ENCODE measurements around the gene DLGAP1.
"Not testable (repeated sequence)": the region's sequence is repeated elsewhere in the genome, so short reads cannot be mapped to it uniquely, and the experiment has no call there.

Gene DLGAP1

DNA sequence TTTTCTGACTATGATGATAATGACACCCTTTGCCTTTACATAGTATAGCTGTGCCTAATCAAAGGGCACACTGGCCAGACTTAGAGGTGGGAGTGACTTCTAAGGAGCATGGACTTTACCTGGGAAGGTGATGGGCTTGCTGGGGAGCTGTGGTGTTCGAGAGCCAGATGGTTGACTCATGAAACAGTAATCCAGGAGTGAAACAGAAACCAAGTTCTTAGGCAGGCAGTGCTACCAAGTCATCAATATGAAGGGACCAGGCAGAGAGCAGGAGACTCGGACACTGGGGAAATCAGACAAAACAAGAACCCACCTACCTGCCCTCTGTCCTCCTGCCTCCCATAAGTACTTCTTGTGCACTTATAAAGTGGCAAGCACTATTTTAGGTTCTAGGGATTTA is 430.4 kb downstream of the DLGAP1 start:
- TF ChIP-seq, protein P1, sequence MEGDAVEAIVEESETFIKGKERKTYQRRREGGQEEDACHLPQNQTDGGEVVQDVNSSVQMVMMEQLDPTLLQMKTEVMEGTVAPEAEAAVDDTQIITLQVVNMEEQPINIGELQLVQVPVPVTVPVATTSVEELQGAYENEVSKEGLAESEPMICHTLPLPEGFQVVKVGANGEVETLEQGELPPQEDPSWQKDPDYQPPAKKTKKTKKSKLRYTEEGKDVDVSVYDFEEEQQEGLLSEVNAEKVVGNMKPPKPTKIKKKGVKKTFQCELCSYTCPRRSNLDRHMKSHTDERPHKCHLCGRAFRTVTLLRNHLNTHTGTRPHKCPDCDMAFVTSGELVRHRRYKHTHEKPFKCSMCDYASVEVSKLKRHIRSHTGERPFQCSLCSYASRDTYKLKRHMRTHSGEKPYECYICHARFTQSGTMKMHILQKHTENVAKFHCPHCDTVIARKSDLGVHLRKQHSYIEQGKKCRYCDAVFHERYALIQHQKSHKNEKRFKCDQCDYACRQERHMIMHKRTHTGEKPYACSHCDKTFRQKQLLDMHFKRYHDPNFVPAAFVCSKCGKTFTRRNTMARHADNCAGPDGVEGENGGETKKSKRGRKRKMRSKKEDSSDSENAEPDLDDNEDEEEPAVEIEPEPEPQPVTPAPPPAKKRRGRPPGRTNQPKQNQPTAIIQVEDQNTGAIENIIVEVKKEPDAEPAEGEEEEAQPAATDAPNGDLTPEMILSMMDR (IDR thresholded peaks at IDR 0.05; ENCODE audit: insufficient read depth, low read length, poor library complexity, severe bottlenecking), result no peak
- no peaks in the 10 kb centered on the region for H3K36me3 ChIP-seq (ENCODE audit: control insufficient read depth, insufficient read depth, low read length)
- H3K4me3 ChIP-seq (replicated peaks; ENCODE audit: low read depth, low read length), result no peak overlapping the region
- no peak for DNase-seq (ENCODE audit: extremely low read depth, insufficient read length)
- no peaks in the 10 kb centered on the region for H3K27me3 ChIP-seq (replicated peaks; ENCODE audit: control insufficient read depth, insufficient read depth, low read length)

DNA sequence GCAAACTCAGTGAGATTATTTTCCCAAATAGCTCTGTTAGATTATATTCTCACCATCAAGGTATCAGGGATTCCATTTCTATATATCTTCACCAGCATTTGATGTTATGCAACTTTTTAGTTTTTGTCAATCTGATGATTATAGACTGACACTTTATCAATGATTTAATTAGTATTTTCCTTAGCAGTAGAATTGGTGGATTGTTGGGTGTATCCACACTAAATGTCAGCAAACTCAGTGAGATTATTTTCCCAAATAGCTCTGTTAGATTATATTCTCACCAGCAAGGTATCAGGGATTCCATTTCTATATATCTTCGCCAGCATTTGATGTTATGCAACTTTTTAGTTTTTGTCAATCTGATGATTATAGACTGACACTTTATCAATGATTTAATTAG is 432.4 kb downstream of the DLGAP1 start:
- H3K27me3 ChIP-seq (replicated peaks; ENCODE audit: control insufficient read depth, insufficient read depth, low read length); DNase-seq (ENCODE audit: extremely low read depth, insufficient read length); H3K36me3 ChIP-seq (ENCODE audit: control insufficient read depth, insufficient read depth, low read length); H3K4me3 ChIP-seq (replicated peaks; ENCODE audit: low read depth, low read length): not testable (repeated sequence)

DNA sequence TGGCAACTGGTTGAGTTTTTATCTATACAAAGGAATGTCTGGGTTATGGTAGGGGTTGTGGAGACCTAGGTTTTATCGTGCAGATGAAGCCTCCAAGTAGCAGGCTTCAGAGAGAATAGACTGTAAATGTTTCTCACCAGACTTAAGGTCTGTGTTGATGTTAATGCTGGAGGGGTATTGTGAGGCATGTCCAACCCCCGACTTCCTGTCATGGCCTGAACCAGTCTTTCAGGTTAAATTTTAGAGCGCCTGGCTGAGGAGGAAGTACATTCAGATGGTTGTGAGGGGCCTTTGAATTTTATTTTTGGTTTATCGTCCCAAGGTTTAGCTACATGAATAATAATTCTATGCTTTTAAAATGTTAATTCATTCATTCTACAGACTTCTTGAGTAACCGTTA is 435.1 kb downstream of the DLGAP1 start:
- TF ChIP-seq, protein P1 (IDR thresholded peaks at IDR 0.05; ENCODE audit: insufficient read depth, low read length, poor library complexity, severe bottlenecking), result no peak
- no peak for DNase-seq (ENCODE audit: extremely low read depth, insufficient read length)
- H3K36me3 ChIP-seq (ENCODE audit: control insufficient read depth, insufficient read depth, low read length), result no peaks in the 10 kb centered on the region
- no peak overlapping the region for H3K4me3 ChIP-seq (replicated peaks; ENCODE audit: low read depth, low read length)
- H3K27me3 ChIP-seq (replicated peaks; ENCODE audit: control insufficient read depth, insufficient read depth, low read length), result no peaks in the 10 kb centered on the region

DNA sequence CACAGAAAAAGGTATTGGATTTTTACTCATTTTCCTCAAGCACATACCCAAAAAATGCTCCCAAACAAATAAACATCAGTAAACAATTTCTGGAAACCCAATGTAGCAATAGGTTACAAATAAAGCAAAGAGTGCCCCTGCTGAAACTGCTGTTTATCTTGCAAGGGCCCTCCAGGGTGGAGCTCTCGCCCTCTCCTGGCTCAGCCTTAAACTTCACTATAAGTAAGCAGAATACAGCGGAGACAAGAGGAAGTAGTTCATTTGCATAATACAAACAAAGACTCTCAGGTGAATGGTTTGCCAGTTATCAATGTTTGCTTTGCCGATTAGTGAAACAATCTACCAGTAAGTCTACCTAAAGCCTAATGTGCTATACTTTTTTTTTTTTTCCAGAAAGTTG is 437.6 kb downstream of the DLGAP1 start:
- TF ChIP-seq, protein P1 (IDR thresholded peaks at IDR 0.05; ENCODE audit: insufficient read depth, low read length, poor library complexity, severe bottlenecking), result peak; percentile 58
- no peak for DNase-seq (ENCODE audit: extremely low read depth, insufficient read length)
- Histone ChIP-seq H3K27me3 (replicated peaks; ENCODE audit: control insufficient read depth, insufficient read depth, low read length) (no peaks in the 10 kb centered on the region), H3K4me3 (replicated peaks; ENCODE audit: low read depth, low read length) (no peak overlapping the region), H3K36me3 (ENCODE audit: control insufficient read depth, insufficient read depth, low read length) (no peaks in the 10 kb centered on the region)

DNA sequence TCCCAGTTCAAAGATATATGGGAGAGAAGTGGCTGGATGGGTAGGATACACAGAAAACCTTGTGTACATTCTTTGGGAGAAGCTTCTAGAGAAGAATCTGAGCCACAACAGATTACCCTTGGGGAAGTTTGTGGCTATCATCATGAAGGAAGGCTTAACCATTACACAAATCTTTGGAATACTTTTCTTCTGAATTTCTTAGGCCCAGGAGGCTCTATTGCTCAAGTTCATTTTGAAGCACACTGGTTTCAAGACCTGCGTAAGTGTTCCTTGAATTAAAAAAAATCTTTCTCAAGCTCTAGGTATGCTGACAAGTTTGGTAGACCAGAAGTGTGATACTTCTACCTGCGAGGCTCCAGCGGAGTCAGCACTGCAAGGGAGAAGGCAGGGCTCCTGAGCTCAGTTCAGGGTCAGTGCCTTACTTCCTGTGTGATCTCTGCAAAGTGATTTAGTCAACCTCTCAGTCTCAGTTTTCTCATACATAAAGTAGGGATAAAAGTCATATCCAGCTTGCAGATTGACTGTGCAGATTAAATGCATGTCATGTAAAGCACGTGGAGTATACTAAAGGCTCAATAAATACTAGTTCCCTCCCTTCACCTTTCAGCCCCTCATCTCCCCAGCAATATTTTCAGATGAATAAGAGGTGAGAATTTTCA is 438.6 kb downstream of the DLGAP1 start:
- TF ChIP-seq, protein P1 (IDR thresholded peaks at IDR 0.05; ENCODE audit: insufficient read depth, low read length, poor library complexity, severe bottlenecking), result no peak
- H3K27me3 ChIP-seq (replicated peaks; ENCODE audit: control insufficient read depth, insufficient read depth, low read length), result no peaks in the 10 kb centered on the region
- no peak overlapping the region for H3K4me3 ChIP-seq (replicated peaks; ENCODE audit: low read depth, low read length)
- H3K36me3 ChIP-seq (ENCODE audit: control insufficient read depth, insufficient read depth, low read length), result no peaks in the 10 kb centered on the region
- DNase-seq (ENCODE audit: extremely low read depth, insufficient read length), result no peak

DNA sequence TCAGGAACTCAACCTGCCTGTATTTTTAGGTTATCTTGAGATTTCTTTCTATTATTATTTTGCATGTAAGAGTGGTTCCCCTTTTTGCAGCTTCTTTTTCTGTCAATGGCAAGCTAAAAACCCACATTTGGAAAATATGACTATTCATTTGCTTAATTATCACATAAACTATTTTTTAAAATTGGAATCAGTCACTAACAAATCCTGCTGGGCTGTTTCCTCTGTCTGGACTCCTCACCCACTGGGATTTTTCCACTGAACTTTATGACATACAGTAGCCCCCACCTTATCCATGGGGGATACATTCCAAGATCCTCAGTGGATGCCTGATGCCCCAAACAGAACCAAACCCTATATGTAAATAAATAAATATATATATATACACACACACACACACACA is 447.3 kb downstream of the DLGAP1 start:
- no peak for DNase-seq (ENCODE audit: extremely low read depth, insufficient read length)
- TF ChIP-seq, protein P1 (IDR thresholded peaks at IDR 0.05; ENCODE audit: insufficient read depth, low read length, poor library complexity, severe bottlenecking), result no peak
- H3K4me3 ChIP-seq (replicated peaks; ENCODE audit: low read depth, low read length), result no peak overlapping the region

More for the DNA sequence above, 447.3 kb downstream of the DLGAP1 start:
- Histone ChIP-seq H3K36me3 (ENCODE audit: control insufficient read depth, insufficient read depth, low read length) (no peaks in the 10 kb centered on the region), H3K27me3 (replicated peaks; ENCODE audit: control insufficient read depth, insufficient read depth, low read length) (no peaks in the 10 kb centered on the region)

Measured in GM06990 (cell line).